ENCODE data around the gene PGLYRP4.

Gene PGLYRP4

GRCh38 chr1:153348511-153349362 lies at the start of gene PGLYRP4:
Gene PGLYRP4 (minus strand): TSS chr1:153348841. CDS start chr1:153347932, 909 bp downstream.
- Histone ChIP-seq H3K27ac (ENCODE audit: low read length) (no peak within 1 kb of the TSS), H3K4me3 (ENCODE audit: low read length) (no peak within 1 kb of the TSS), H3K36me3 (ENCODE audit: control insufficient read depth, insufficient read depth, low read length) (no peaks in the 10 kb centered on the region), H3K27me3 (ENCODE audit: control insufficient read depth, insufficient read depth, low read length) (no peaks in the 10 kb centered on the region), H3K4me1 (ENCODE audit: control insufficient read depth, insufficient read depth, low read length) (no peaks in the 10 kb centered on the region), H3K9me3 (ENCODE audit: control insufficient read depth, insufficient read depth, low read length) (no peaks in the 10 kb centered on the region)
- WGBS (ENCODE audit: insufficient coverage, insufficient read length): no CpG with 5 or more reads among the region's 10 CpGs
- DNase-seq (ENCODE audit: low read depth, low spot score): peak; percentile 5

DNA sequence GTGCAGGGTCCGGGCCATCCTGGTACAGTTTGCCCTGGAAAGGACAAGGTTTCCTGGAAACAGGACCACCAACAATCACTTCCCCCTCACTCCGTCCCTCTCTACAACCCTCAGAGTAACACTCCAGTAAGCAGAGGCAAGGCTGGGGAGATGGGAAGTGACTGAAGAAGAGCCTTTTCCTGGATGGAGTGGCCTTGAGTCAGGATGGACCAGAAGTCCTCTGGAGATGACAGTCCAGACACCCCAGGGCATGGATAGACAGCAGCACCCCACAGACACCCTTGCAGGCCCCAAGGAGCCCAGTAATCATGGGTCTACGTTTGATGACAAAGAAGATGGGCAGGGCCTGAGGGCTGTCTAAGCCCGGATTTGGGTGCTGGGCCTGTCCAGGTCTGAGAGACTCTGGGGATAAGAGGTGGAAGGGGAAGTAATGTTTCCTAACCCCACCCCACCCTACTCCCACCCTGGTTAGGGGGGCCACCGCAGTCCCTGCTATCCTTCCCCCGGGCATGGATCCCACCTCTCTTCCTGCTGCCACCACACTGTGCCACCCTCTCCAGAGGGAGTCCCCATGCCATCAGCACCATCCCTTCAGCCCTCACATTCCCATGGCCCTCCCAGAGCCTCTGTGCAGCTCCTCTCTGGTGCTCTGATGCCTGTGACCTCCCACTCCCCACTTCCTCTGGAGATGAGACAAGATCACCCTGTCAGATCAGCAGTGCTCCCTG lies 49.4 kb upstream of the PGLYRP4 start:
- no peaks in the 10 kb centered on the region for H3K9me3 ChIP-seq (ENCODE audit: control insufficient read depth, insufficient read depth, low read length)
- no CpG with 5 or more reads among the region's 6 CpGs for WGBS (ENCODE audit: insufficient coverage, insufficient read length)
- H3K4me1 ChIP-seq (ENCODE audit: control insufficient read depth, insufficient read depth, low read length): peaks cover 1% of the 10 kb centered on the region; the same call in 1 of the 2 replicates
- no peak for DNase-seq (ENCODE audit: low read depth, low spot score)
- H3K27me3 ChIP-seq (ENCODE audit: control insufficient read depth, insufficient read depth, low read length): no peaks in the 10 kb centered on the region
- no peak overlapping the region for H3K4me3 ChIP-seq (ENCODE audit: low read length)
- no peaks in the 10 kb centered on the region for H3K36me3 ChIP-seq (ENCODE audit: control insufficient read depth, insufficient read depth, low read length)
- no peak overlapping the region for H3K27ac ChIP-seq (ENCODE audit: low read length)

- no peak for DNase-seq (ENCODE audit: low read depth, low spot score)
- WGBS (ENCODE audit: insufficient coverage, insufficient read length): no CpG with 5 or more reads among the region's 19 CpGs
- no peaks in the 10 kb centered on the region for H3K27me3 ChIP-seq (ENCODE audit: control insufficient read depth, insufficient read depth, low read length)
- H3K4me3 ChIP-seq (ENCODE audit: low read length): no peak overlapping the region
- H3K4me1 ChIP-seq (ENCODE audit: control insufficient read depth, insufficient read depth, low read length): peaks cover 1% of the 10 kb centered on the region; the same call in 1 of the 2 replicates
- H3K36me3 ChIP-seq (ENCODE audit: control insufficient read depth, insufficient read depth, low read length): no peaks in the 10 kb centered on the region
- no peaks in the 10 kb centered on the region for H3K9me3 ChIP-seq (ENCODE audit: control insufficient read depth, insufficient read depth, low read length)
- no peak overlapping the region for H3K27ac ChIP-seq (ENCODE audit: low read length)
These were observed 48.6 kb upstream of the PGLYRP4 start for GRCh38 chr1:153397051-153397923.

GRCh38 chr1:153396461-153396860 lies 47.8 kb upstream of the PGLYRP4 start:
- Histone ChIP-seq H3K4me1 (ENCODE audit: control insufficient read depth, insufficient read depth, low read length) (peaks cover 1% of the 10 kb centered on the region; the same call in 1 of the 2 replicates), H3K9me3 (ENCODE audit: control insufficient read depth, insufficient read depth, low read length) (no peaks in the 10 kb centered on the region), H3K36me3 (ENCODE audit: control insufficient read depth, insufficient read depth, low read length) (no peaks in the 10 kb centered on the region), H3K27ac (ENCODE audit: low read length) (no peak overlapping the region), H3K4me3 (ENCODE audit: low read length) (no peak overlapping the region), H3K27me3 (ENCODE audit: control insufficient read depth, insufficient read depth, low read length) (no peaks in the 10 kb centered on the region)
- DNase-seq (ENCODE audit: low read depth, low spot score): no peak
- no CpG with 5 or more reads among the region's 6 CpGs for WGBS (ENCODE audit: insufficient coverage, insufficient read length)

- H3K27me3 ChIP-seq (ENCODE audit: control insufficient read depth, insufficient read depth, low read length): no peaks in the 10 kb centered on the region
- peaks cover 1% of the 10 kb centered on the region; the same call in 1 of the 2 replicates for H3K4me1 ChIP-seq (ENCODE audit: control insufficient read depth, insufficient read depth, low read length)
- no CpG with 5 or more reads among the region's 6 CpGs for WGBS (ENCODE audit: insufficient coverage, insufficient read length)
- no peak overlapping the region for H3K27ac ChIP-seq (ENCODE audit: low read length)
- H3K9me3 ChIP-seq (ENCODE audit: control insufficient read depth, insufficient read depth, low read length): no peaks in the 10 kb centered on the region
- no peak for DNase-seq (ENCODE audit: low read depth, low spot score)
- H3K36me3 ChIP-seq (ENCODE audit: control insufficient read depth, insufficient read depth, low read length): no peaks in the 10 kb centered on the region
- H3K4me3 ChIP-seq (ENCODE audit: low read length): no peak overlapping the region
These were observed 47.1 kb upstream of the PGLYRP4 start for GRCh38 chr1:153395776-153396175.

DNA sequence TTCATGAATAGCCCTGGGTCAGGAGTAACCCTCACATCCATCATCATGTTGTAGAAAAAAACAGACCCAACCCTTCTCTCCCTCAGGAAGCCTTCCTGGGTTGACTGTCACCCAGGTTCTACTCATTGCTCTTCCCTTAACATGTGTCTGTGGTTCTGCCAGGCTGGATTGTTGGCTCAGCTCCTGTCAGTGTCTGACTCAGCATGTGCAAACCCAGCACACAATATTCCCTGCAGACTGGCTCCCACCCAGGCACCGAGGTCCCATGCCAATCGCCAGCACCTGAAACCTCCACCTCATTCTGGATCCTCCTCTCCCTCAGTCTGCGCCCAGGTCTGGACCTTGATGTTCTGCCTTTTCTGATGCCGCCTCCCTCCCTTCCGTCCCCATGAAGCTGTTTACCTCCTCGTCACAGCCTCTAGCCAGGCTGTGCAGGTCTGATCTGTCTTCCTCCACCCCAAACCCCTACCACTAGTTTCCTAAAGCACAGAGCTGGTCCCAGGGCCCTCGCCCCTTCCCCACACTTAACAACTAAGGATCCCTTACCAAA lies 46.6 kb upstream of the PGLYRP4 start:
- DNase-seq (ENCODE audit: low read depth, low spot score): no peak
- no CpG with 5 or more reads among the region's 7 CpGs for WGBS (ENCODE audit: insufficient coverage, insufficient read length)
- H3K4me1 ChIP-seq (ENCODE audit: control insufficient read depth, insufficient read depth, low read length): peaks cover 1% of the 10 kb centered on the region; the same call in 1 of the 2 replicates
- H3K4me3 ChIP-seq (ENCODE audit: low read length): no peak overlapping the region
- no peaks in the 10 kb centered on the region for H3K36me3 ChIP-seq (ENCODE audit: control insufficient read depth, insufficient read depth, low read length)
- no peaks in the 10 kb centered on the region for H3K27me3 ChIP-seq (ENCODE audit: control insufficient read depth, insufficient read depth, low read length)
- H3K9me3 ChIP-seq (ENCODE audit: control insufficient read depth, insufficient read depth, low read length): no peaks in the 10 kb centered on the region
- H3K27ac ChIP-seq (ENCODE audit: low read length): no peak overlapping the region

GRCh38 chr1:153394391-153394790 lies 45.8 kb upstream of the PGLYRP4 start:
- H3K4me1 ChIP-seq (ENCODE audit: control insufficient read depth, insufficient read depth, low read length): peaks cover 1% of the 10 kb centered on the region; the same call in 1 of the 2 replicates
- no peaks in the 10 kb centered on the region for H3K9me3 ChIP-seq (ENCODE audit: control insufficient read depth, insufficient read depth, low read length)
- no peak overlapping the region for H3K27ac ChIP-seq (ENCODE audit: low read length)
- no peaks in the 10 kb centered on the region for H3K36me3 ChIP-seq (ENCODE audit: control insufficient read depth, insufficient read depth, low read length)
- no peak for DNase-seq (ENCODE audit: low read depth, low spot score)
- no peaks in the 10 kb centered on the region for H3K27me3 ChIP-seq (ENCODE audit: control insufficient read depth, insufficient read depth, low read length)
- H3K4me3 ChIP-seq (ENCODE audit: low read length): no peak overlapping the region
- WGBS (ENCODE audit: insufficient coverage, insufficient read length): no CpG with 5 or more reads among the region's 5 CpGs

GRCh38 chr1:153393926-153394325 lies 45.3 kb upstream of the PGLYRP4 start:
- Histone ChIP-seq H3K27me3 (ENCODE audit: control insufficient read depth, insufficient read depth, low read length) (no peaks in the 10 kb centered on the region), H3K4me3 (ENCODE audit: low read length) (no peak overlapping the region), H3K9me3 (ENCODE audit: control insufficient read depth, insufficient read depth, low read length) (no peaks in the 10 kb centered on the region), H3K27ac (ENCODE audit: low read length) (no peak overlapping the region), H3K36me3 (ENCODE audit: control insufficient read depth, insufficient read depth, low read length) (no peaks in the 10 kb centered on the region), H3K4me1 (ENCODE audit: control insufficient read depth, insufficient read depth, low read length) (peaks cover 1% of the 10 kb centered on the region; the same call in 1 of the 2 replicates)
- no peak for DNase-seq (ENCODE audit: low read depth, low spot score)
- WGBS (ENCODE audit: insufficient coverage, insufficient read length): no CpG with 5 or more reads among the region's 6 CpGs

DNA sequence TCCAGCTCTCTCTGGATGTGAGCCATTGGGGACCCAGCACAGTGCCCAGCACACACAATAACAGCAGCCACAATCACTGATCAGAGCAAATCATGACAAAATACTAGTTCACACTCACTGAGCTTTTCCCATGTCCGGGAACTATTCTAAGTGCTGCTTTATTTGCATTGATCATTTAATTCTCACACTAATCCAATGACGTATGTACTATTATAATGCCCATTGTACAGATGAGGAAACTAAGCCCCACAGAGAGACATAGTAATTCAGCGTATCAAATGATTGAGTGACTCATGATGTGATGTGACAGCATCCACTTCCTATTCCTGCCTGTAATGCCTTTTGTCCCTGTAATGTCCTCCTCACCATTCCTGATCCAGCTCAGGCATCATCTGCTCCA lies 44.2 kb upstream of the PGLYRP4 start:
- DNase-seq (ENCODE audit: low read depth, low spot score): no peak
- Histone ChIP-seq H3K36me3 (ENCODE audit: control insufficient read depth, insufficient read depth, low read length) (no peaks in the 10 kb centered on the region), H3K27me3 (ENCODE audit: control insufficient read depth, insufficient read depth, low read length) (no peaks in the 10 kb centered on the region), H3K4me3 (ENCODE audit: low read length) (no peak overlapping the region), H3K27ac (ENCODE audit: low read length) (no peak overlapping the region), H3K4me1 (ENCODE audit: control insufficient read depth, insufficient read depth, low read length) (peaks cover 1% of the 10 kb centered on the region; the same call in 1 of the 2 replicates), H3K9me3 (ENCODE audit: control insufficient read depth, insufficient read depth, low read length) (no peaks in the 10 kb centered on the region)
- no CpG with 5 or more reads among the region's 3 CpGs for WGBS (ENCODE audit: insufficient coverage, insufficient read length)
